GM13977 (cell line): ENCODE data around the gene TRPM6.

ENCODE experiments used
- DNase-seq: peaks from one replicate; pipeline ENCODE4 v3.0.0; 2012; ENCODE audit warnings: low spot score
- in situ Hi-C: fragments of 300-500 bp; cut with MboI; formaldehyde crosslinking; loops from one replicate; pipeline ENCODE4 v1.12.0; 2022; ENCODE audit warnings: low sequenced_read_pairs, low pct_unique_long_range_greater_than_20kb, mixed read lengths, inconsistent platforms; ENCODE audit not compliant: unreplicated experiment
- TF ChIP-seq, protein P1 (sequence below): IDR thresholded peaks from 2 replicates; pipeline ENCODE4 v1.5.1; 2012; ENCODE audit warnings: mild to moderate bottlenecking, control low read depth; ENCODE audit not compliant: insufficient read depth; ENCODE audit errors: extremely low read depth, missing control alignments

Gene TRPM6

DNA sequence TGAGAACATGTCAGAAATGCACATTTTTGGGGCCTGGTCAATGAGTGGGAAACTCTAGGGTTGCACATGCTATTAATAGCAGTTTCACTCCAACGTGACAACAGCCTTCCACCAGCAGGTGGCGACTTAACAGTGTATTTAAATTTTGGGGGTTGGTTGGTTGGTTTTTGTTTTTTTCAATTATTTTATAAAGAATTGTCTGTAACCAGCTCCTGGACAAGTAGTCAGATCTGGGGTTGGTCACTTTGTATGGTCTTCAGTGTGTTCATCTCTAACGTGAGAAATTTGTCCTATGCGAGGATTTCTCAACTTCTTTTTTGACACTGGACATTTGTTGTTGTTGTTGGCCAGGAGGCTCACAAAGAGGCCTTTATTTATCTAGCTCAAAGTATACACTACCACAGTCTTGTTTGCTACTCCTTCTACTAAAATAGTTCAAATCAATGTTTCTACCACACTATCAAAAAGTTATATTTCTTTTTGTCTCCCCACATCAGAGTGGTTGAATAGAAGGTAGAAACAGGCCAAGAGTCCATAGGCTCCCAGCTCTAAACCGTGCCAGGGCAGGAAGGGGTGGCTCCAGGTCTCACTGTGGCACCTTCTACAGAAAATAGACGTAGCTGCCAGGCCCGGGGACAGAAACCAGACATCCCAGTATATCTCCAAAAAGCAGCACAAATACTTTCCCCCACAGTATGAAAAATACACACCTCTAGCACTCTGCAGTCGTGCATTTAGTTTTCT lies 110.4 kb downstream of the TRPM6 start:
- in situ Hi-C loops: no loop called here
- peak; percentile 49 for DNase-seq

DNA sequence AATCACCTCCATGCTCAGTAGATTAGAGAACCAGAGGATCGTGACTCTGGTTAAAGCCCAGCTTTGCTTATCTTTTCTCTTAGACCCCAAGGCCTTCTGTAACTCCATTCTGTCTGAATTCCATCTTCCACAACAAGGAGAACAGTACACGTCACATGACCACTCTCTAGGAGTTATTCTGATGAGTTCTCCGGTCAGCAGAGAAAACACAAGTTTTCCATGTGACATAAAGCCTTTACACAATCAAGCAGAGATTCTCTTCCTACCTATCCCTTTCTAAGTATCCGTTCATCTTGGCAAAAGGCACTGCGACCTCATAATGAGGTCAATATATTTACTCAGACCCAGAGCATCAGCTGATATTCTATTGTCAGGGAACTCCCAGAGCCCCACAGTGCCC lies 112.3 kb downstream of the TRPM6 start:
- TF ChIP-seq, protein P1, sequence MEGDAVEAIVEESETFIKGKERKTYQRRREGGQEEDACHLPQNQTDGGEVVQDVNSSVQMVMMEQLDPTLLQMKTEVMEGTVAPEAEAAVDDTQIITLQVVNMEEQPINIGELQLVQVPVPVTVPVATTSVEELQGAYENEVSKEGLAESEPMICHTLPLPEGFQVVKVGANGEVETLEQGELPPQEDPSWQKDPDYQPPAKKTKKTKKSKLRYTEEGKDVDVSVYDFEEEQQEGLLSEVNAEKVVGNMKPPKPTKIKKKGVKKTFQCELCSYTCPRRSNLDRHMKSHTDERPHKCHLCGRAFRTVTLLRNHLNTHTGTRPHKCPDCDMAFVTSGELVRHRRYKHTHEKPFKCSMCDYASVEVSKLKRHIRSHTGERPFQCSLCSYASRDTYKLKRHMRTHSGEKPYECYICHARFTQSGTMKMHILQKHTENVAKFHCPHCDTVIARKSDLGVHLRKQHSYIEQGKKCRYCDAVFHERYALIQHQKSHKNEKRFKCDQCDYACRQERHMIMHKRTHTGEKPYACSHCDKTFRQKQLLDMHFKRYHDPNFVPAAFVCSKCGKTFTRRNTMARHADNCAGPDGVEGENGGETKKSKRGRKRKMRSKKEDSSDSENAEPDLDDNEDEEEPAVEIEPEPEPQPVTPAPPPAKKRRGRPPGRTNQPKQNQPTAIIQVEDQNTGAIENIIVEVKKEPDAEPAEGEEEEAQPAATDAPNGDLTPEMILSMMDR: no peak
- in situ Hi-C loops: no loop called here
- DNase-seq: no peak

More for the DNA sequence above, 110.4 kb downstream of the TRPM6 start:
- TF ChIP-seq, protein P1: peak; percentile 79

DNA sequence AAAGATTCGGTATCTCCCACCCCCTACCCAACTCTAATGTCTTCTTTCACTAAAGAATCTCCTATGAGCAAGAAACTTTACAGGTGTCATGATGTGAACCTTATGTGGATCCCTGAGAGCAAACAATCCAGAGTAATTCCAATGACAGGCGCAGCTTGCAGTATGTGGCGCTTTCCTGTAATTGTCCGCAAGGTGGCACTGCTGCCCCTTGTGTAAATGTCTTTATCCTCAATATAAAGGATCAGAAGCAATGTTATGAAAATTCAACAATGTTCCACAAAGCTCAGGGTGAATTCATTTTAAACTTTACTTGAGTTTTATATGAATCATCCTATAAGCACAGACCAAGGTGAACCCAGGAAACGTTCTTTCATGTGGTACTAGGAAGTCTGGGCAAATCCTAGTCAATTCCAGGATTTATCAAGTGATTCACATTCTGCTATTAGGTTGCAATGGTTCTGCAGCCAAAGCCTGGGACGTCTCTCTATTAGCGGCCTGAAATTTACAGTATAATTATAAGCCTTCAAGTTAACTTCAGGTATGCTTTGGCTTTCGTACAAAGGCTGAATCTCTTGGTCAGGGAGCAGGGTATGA lies 113.7 kb downstream of the TRPM6 start:
- DNase-seq: peak; percentile 59
- in situ Hi-C loops: loop anchor here (5.0 kb wide), 2 partner anchors 228 to 303 kb away; no protein-coding TSS in a partner anchor
- TF ChIP-seq, protein P1: peak; percentile 91

DNA sequence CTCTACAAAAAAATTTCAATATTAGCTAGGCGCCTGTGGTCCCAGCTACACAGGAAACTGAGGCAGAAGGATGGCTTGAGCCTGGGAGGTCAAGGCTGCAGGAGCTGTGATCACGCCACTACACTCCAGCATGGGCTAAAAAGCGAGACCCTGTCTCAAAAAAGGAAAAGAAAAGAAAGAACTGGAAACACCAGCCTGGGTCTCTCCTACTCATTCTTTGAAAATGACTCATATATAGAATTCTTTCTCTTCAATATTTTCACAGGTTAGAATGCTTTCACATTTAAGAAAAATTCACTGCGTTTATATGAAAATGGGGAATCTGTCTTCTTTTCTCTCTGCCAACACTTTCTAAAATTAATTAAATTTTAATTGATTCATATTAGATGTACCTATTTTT lies 115.6 kb downstream of the TRPM6 start:
- TF ChIP-seq, protein P1: no peak
- DNase-seq: peak; percentile 28
- in situ Hi-C loops: loop anchor here (5.0 kb wide), 2 partner anchors 230 to 305 kb away; no protein-coding TSS in a partner anchor

DNA sequence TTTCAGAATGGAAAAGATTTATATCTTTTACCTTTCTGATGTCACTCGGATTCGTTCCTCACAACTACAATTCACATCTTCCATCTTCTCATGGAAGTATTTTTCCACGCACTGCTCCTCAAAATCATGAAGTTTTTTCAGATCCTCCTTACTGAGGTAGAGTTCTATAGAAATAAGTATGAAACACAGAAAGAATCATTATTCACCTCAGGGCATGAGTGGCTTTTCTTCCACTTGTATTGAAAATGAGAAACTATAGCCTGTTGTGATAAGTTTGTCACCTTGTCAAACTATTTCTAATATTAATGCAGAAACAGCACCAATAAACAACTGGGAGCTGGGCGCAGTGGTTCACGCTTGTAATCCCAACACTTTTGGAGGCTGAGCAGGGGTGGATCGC lies 116.0 kb downstream of the TRPM6 start:
- no peak for DNase-seq
- TF ChIP-seq, protein P1: no peak
- in situ Hi-C loops: loop anchor here (5.0 kb wide), 2 partner anchors 231 to 306 kb away; no protein-coding TSS in a partner anchor

DNA sequence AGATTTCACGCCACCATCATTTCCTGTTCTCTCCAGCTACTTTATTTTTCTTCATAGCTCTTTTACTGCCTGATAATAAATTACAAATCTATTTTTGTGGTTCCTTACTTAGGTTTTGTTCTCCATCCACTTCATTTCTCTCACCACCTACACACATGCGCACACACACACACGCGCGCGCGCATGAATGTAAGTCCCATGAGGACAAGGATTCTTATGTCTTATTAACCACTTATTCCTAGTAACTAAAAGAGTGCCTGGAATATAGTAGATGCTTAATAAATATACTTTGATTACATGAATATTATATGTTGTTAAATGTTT lies 116.5 kb downstream of the TRPM6 start:
- no peak for DNase-seq
- in situ Hi-C loops: loop anchor here (5.0 kb wide), 2 partner anchors 231 to 306 kb away; no protein-coding TSS in a partner anchor
- TF ChIP-seq, protein P1: no peak
